Measurements from ENCODE around the gene PCSK1N. TPM values are rescaled to one million over a fixed set of nuclear protein-coding genes. Genes with fewer than 3 reads are reported as not detected.
"Not testable (repeated sequence)": the region's sequence is repeated elsewhere in the genome, so short reads cannot be mapped to it uniquely, and the experiment has no call there.

Gene PCSK1N
- total RNA-seq, 1 experiment from 2014 or later = not detected

GRCh38 chrX:48829016-48829735, 6.2 kb downstream of the PCSK1N start:
- Histone ChIP-seq H3K36me3 (no peaks in the 10 kb centered on the region), H3K27ac (no peak overlapping the region), H3K4me1 (no peaks in the 10 kb centered on the region), H3K4me3 (no peak overlapping the region), H3K27me3 (no peaks in the 10 kb centered on the region), H3K9me3 (replicated peaks) (no peaks in the 10 kb centered on the region)
- DNase-seq = no peak

- H3K27me3 ChIP-seq = no peaks in the 10 kb centered on the region
Measured at GRCh38 chrX:48827654-48827968, 7.8 kb downstream of the PCSK1N start.

GRCh38 chrX:48826876-48827653, 8.3 kb downstream of the PCSK1N start:
- no peaks in the 10 kb centered on the region for H3K9me3 ChIP-seq (replicated peaks)
- H3K27me3 ChIP-seq = no peaks in the 10 kb centered on the region
- no peaks in the 10 kb centered on the region for H3K4me1 ChIP-seq
- no peak for DNase-seq
- no peaks in the 10 kb centered on the region for H3K36me3 ChIP-seq
- no peak overlapping the region for H3K27ac ChIP-seq
- no peak overlapping the region for H3K4me3 ChIP-seq

More at GRCh38 chrX:48827654-48827968, 7.8 kb downstream of the PCSK1N start:
- Histone ChIP-seq H3K4me1 (no peaks in the 10 kb centered on the region), H3K27ac (no peak overlapping the region), H3K36me3 (no peaks in the 10 kb centered on the region), H3K9me3 (replicated peaks) (no peaks in the 10 kb centered on the region), H3K4me3 (no peak overlapping the region)
- no peak for DNase-seq

DNA sequence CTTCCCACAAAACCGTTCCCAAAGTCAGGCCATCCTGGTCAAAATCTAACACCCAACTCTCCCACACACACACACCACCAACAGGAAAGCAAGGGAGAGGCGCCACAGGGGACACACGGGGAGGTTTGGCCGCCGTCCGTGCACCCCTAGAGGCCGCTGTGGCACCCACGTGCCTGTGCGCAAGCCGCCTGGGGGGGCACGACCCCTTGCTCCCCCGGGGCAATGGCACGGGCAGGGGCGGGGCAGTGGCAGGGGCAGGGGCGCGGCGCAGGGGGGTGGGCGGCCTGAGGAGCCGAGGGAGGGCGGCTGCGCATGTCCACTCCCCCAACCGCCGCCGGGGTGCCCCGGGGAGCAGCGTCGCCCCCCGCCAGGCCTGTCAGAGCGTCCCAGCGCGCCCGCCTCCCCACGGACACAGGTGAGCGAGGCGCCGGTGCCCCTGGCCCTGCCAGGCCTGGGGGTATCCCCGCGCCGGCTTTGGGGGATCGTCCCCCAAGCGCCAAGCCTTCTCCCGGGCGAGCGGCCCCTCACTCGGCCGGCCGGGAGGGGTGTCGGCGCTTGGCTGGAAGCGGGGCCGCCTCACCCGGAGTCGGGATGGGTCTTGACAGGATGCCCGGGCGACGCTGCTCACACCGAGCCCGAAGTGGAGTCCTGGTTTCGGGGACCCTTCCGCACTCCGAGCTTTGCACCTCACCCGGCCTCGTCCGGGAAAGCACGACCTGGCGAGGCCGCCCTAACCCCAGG, 9.1 kb downstream of the PCSK1N start, which contains the start of gene ERAS:
Gene ERAS, plus strand, starts transcription at position 379 of the 741 bp plus-strand sequence. CDS start 2,611 bp downstream, outside the sequence.
- no peak for DNase-seq
- H3K36me3 ChIP-seq = no peaks in the 10 kb centered on the region
- H3K27ac ChIP-seq = no peak within 1 kb of the TSS
- no peak within 1 kb of the TSS for H3K4me3 ChIP-seq
- no peaks in the 10 kb centered on the region for H3K9me3 ChIP-seq (replicated peaks)
- H3K4me1 ChIP-seq = no peaks in the 10 kb centered on the region
- H3K27me3 ChIP-seq = no peaks in the 10 kb centered on the region

- Histone ChIP-seq H3K4me3 (no peak overlapping the region), H3K9me3 (replicated peaks) (no peaks in the 10 kb centered on the region), H3K27me3 (no peaks in the 10 kb centered on the region), H3K27ac (no peak overlapping the region), H3K4me1 (no peaks in the 10 kb centered on the region), H3K36me3 (no peaks in the 10 kb centered on the region)
- no peak for DNase-seq
Measured at GRCh38 chrX:48824066-48824465, 11.3 kb downstream of the PCSK1N start.

DNA sequence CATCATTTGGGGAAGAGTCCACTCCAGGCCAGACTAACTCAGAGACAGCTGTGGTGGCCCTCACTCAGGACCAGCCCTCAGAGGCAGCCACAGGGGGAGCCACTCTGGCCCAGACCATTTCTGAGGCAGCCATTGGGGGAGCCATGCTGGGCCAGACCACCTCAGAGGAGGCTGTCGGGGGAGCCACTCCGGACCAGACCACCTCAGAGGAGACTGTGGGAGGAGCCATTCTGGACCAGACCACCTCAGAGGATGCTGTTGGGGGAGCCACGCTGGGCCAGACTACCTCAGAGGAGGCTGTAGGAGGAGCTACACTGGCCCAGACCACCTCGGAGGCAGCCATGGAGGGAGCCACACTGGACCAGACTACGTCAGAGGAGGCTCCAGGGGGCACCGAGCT, 12.4 kb downstream of the PCSK1N start:
- H3K9me3 ChIP-seq (replicated peaks) = no peaks in the 10 kb centered on the region
- DNase-seq = no peak
- no peak overlapping the region for H3K27ac ChIP-seq
- no peaks in the 10 kb centered on the region for H3K4me1 ChIP-seq
- H3K36me3 ChIP-seq = no peaks in the 10 kb centered on the region
- no peaks in the 10 kb centered on the region for H3K27me3 ChIP-seq
- no peak overlapping the region for H3K4me3 ChIP-seq

DNA sequence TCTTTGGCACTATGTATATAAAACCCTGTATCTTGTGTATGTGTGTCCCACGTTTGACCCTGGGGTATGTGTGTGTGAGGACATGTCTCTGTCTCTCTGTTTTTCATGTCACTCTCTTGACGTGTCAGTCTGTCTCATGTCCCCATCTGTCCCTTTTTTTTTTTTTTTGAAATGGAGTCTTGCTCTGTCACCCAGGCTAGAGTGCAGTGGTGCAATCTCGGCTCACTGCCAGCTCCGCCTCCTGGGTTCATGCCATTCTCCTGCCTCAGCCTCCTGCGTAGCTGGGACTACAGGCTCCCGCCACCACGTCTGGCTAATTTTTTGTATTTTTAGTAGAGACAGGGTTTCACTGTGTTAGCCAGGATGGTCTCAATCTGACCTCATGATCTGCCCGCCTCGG, 16.0 kb downstream of the PCSK1N start:
- not testable (repeated sequence) for H3K27ac ChIP-seq; H3K27me3 ChIP-seq; H3K4me3 ChIP-seq; H3K9me3 ChIP-seq (replicated peaks); DNase-seq; H3K36me3 ChIP-seq; H3K4me1 ChIP-seq

- no peak overlapping the region for H3K4me3 ChIP-seq
- H3K9me3 ChIP-seq (replicated peaks) = no peaks in the 10 kb centered on the region
- no peaks in the 10 kb centered on the region for H3K4me1 ChIP-seq
- no peaks in the 10 kb centered on the region for H3K36me3 ChIP-seq
- H3K27me3 ChIP-seq = no peaks in the 10 kb centered on the region
- H3K27ac ChIP-seq = no peak overlapping the region
- DNase-seq = no peak
Measured at GRCh38 chrX:48818866-48819265, 16.5 kb downstream of the PCSK1N start.

GRCh38 chrX:48818098-48818497, 17.3 kb downstream of the PCSK1N start:
- no peaks in the 10 kb centered on the region for H3K36me3 ChIP-seq
- H3K4me3 ChIP-seq = no peak overlapping the region
- no peaks in the 10 kb centered on the region for H3K27me3 ChIP-seq
- DNase-seq = no peak
- H3K4me1 ChIP-seq = no peaks in the 10 kb centered on the region
- no peaks in the 10 kb centered on the region for H3K9me3 ChIP-seq (replicated peaks)
- H3K27ac ChIP-seq = no peak overlapping the region

DNA sequence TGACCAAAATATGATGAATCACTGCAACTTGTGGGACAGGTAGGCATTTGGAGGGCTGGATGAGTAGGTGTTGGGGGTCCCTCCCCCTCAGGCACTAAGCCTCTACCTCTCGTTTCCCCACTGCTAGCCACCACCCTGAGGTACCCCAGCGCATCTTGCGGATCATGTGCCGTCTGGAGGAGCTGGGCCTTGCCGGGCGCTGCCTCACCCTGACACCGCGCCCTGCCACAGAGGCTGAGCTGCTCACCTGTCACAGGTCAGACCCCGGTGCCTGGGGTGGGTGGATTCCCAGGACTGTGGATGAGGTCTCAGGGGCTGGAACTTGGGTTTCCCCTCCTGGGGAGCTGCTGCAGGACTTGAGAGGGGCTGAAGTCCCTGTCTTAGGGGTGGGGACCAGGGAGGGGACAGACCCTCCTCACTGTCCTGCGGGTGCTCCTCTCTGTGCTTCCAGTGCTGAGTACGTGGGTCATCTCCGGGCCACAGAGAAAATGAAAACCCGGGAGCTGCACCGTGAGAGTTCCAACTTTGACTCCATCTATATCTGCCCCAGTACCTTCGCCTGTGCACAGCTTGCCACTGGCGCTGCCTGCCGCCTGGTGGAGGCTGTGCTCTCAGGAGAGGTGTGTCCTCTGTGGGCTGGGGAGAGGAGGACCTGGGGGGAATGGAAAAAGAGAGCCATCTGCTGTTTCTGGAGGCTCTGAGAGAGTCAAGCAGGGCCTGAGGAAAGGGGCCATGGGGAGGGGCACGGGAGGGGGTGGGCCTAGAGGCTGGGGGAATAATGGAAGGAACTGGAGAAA, 19.2 kb downstream of the PCSK1N start:
- DNase-seq = no peak
- Histone ChIP-seq H3K4me1 (no peaks in the 10 kb centered on the region), H3K4me3 (no peak overlapping the region), H3K27ac (no peak overlapping the region), H3K27me3 (no peaks in the 10 kb centered on the region), H3K36me3 (no peaks in the 10 kb centered on the region), H3K9me3 (replicated peaks) (no peaks in the 10 kb centered on the region)

DNA sequence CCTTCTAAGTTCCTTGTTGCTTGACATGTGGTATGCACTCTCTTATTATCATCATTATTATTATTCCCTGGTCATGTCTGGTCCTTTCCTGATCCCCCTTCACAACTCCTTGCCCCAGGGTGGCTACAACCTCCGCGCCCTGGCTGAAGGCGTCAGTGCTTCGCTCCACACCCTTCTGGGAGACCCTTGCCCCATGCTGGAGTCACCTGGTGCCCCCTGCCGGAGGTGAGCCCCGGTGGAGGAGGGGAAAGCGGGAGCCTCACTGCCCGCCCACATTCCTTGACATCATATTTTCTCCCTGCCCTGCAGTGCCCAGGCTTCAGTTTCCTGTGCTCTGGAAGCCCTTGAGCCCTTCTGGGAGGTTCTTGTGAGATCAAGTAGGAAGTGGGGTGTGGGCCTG, 20.1 kb downstream of the PCSK1N start:
- Histone ChIP-seq H3K36me3 (no peaks in the 10 kb centered on the region), H3K27ac (no peak overlapping the region), H3K9me3 (replicated peaks) (no peaks in the 10 kb centered on the region), H3K27me3 (no peaks in the 10 kb centered on the region), H3K4me3 (no peak overlapping the region), H3K4me1 (no peaks in the 10 kb centered on the region)
- DNase-seq = no peak

GRCh38 chrX:48814722-48815121, 20.7 kb downstream of the PCSK1N start:
- Histone ChIP-seq H3K36me3 (no peaks in the 10 kb centered on the region), H3K27me3 (no peaks in the 10 kb centered on the region), H3K4me3 (no peak overlapping the region), H3K9me3 (replicated peaks) (no peaks in the 10 kb centered on the region), H3K27ac (no peak overlapping the region), H3K4me1 (no peaks in the 10 kb centered on the region)
- no peak for DNase-seq

DNA sequence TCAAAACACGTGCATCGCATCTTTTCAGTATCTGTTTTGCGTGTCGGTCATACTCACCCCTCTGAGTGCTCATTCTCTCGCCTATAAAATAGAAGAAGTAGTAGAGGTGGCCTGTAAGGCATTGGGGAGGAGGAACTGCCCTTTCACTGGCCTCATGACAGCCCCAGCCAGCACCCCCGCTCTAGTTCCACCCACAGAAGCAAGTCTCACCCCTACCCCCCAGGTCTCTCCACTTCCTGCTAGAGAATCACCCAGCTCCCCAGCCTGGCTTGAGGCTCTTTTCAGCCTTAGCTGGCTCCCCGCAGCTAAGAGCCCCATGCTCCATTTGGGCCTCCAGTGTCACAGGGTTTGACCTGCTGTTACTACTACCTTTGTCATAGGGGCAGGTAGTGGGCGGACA, 21.8 kb downstream of the PCSK1N start:
- DNase-seq = no peak
- no peaks in the 10 kb centered on the region for H3K36me3 ChIP-seq
- H3K27ac ChIP-seq = no peak overlapping the region
- no peaks in the 10 kb centered on the region for H3K4me1 ChIP-seq
- H3K9me3 ChIP-seq (replicated peaks) = no peaks in the 10 kb centered on the region
- no peak overlapping the region for H3K4me3 ChIP-seq
- H3K27me3 ChIP-seq = no peaks in the 10 kb centered on the region

DNA sequence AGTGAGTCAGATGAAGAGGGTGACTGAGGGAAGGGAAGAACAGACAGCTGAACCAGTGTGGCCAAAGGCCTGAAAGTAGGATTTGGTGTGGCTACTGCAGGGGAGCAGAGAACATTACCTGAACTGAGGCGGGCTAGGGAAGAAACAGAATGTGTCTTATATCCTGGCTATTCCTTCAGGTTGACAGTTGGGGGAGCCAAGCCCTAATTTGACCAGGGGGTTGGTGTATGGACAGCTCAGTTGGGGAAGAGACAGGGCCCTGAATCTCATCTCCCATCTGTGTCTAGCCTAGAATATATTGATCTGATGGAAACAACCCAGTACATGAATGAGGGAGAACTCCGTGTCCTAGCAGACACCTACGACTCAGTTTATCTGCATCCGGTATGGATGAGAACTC, 29.3 kb downstream of the PCSK1N start:
- no peaks in the 10 kb centered on the region for H3K27me3 ChIP-seq

DNA sequence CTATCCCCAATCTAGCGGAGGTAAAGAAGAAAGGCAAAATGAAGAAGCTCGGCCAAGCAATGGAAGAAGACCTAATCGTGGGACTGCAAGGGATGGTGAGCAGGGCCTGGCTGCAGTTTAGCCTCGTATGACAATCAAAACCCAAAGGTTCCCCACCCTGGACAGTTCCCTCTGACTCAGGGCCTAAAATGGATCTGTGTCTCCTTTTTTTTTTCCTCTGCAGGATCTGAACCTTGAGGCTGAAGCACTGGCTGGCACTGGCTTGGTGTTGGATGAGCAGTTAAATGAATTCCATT, 32.6 kb downstream of the PCSK1N start:
- Histone ChIP-seq H3K36me3 (no peaks in the 10 kb centered on the region), H3K27me3 (no peaks in the 10 kb centered on the region), H3K4me3 (peak overlapping the region; percentile 77), H3K27ac (peak overlapping the region; percentile 87), H3K4me1 (no peaks in the 10 kb centered on the region), H3K9me3 (replicated peaks) (no peaks in the 10 kb centered on the region)
- DNase-seq = peak in 1 of 2 experiments; percentile 6

More for the DNA sequence above, 29.3 kb downstream of the PCSK1N start:
- H3K4me1 ChIP-seq = no peaks in the 10 kb centered on the region
- no peak overlapping the region for H3K27ac ChIP-seq
- H3K4me3 ChIP-seq = no peak overlapping the region
- DNase-seq = no peak
- H3K36me3 ChIP-seq = no peaks in the 10 kb centered on the region
- no peaks in the 10 kb centered on the region for H3K9me3 ChIP-seq (replicated peaks)

Measured in SJCRH30 (cell line).